Endothelial cell of umbilical vein (primary cell): ENCODE results near the gene RAPGEF6. TPM values are rescaled to one million over a fixed set of nuclear protein-coding genes. Genes with fewer than 3 reads are reported as not detected.

Experiments used
- BruUV-seq: library from RNA; stranded (reverse); fragments of 400-500 nt; replicated peaks from 2 replicates; lab custom pipeline; 2021; lab: Mats Ljungman, UMichigan
- CTCF ChIA-PET: fragments of 300-600, 350-600 bp; sonication (Branson Sonifier 250); formaldehyde crosslinking; loops from one replicate; lab custom pipeline; 2021; ENCODE audit warnings: antibody characterized with exemption, inconsistent platforms; lab: Charles Lee
- POLR2A ChIA-PET: fragments of 300-600, 350-600 bp; sonication (Branson Sonifier 250); formaldehyde crosslinking; loops from one replicate; lab custom pipeline; 2021; ENCODE audit warnings: antibody characterized with exemption, inconsistent platforms; lab: Charles Lee
- DNase-seq: peaks from one replicate; pipeline ENCODE4 v3.0.0-alpha.2; 2011; ENCODE audit warnings: low read depth, low spot score
- FAIRE-seq: peaks from 2 replicates; lab custom pipeline; 2011; peaks lifted over from hg19 to GRCh38; lab: Jason Lieb, UNC
- H2AFZ ChIP-seq: 2 replicates; pipeline ENCODE4 v1.6.0; 2012; ENCODE audit warnings: low read depth, low read length, control low read depth, inconsistent platforms
- H3K27ac ChIP-seq: 2 replicates; pipeline ENCODE4 v1.5.1; 2011; ENCODE audit warnings: low read depth, mild to moderate bottlenecking, control low read depth, low read length, moderate library complexity; ENCODE audit not compliant: insufficient read depth
- H3K27me3 ChIP-seq, 2 experiments: 2 replicates each; pipeline versions ENCODE4 v1.6.0 to v1.6.1; 2011; ENCODE audit warnings: low read length in 2 of 2, mixed read lengths in 1 of 2; ENCODE audit not compliant: control insufficient read depth in 2 of 2, insufficient read depth in 2 of 2
- H3K36me3 ChIP-seq, 2 experiments: 2 replicates in 1 of 2; 3 replicates in 1 of 2; pipeline ENCODE4 v1.5.1; 2011; ENCODE audit warnings: low read length in 2 of 2, mild to moderate bottlenecking in 1 of 2, moderate library complexity in 1 of 2; ENCODE audit not compliant: control insufficient read depth in 2 of 2, insufficient read depth in 2 of 2; ENCODE audit errors: extremely low read depth in 1 of 2
- H3K4me1 ChIP-seq: 3 replicates; pipeline ENCODE4 v1.5.1; 2011; ENCODE audit warnings: mild to moderate bottlenecking, low read length; ENCODE audit not compliant: control insufficient read depth, insufficient read depth; ENCODE audit errors: extremely low read depth
- H3K4me2 ChIP-seq: 2 replicates; pipeline ENCODE4 v1.6.1; 2011; ENCODE audit warnings: low read length, control low read depth, mixed read lengths; ENCODE audit not compliant: insufficient read depth
- H3K4me3 ChIP-seq, 3 experiments: fragments of 200-600 bp in 1 of 3; sonication (generic), shearing (Covaris generic) in 1 of 3; replicated peaks in 1 of 3; 2 replicates each; pipeline ENCODE4 v1.5.1; 2011 to 2016; ENCODE audit warnings: control low read depth in 3 of 3, low read length in 3 of 3, mild to moderate bottlenecking in 2 of 3, inconsistent platforms in 1 of 3, low read depth in 1 of 3, moderate library complexity in 1 of 3; ENCODE audit not compliant: insufficient read depth in 1 of 3
- H3K79me2 ChIP-seq: 2 replicates; pipeline ENCODE4 v1.6.0; 2012; ENCODE audit warnings: low read length, inconsistent platforms; ENCODE audit not compliant: control insufficient read depth, insufficient read depth
- H3K9ac ChIP-seq: replicated peaks from 2 replicates; pipeline ENCODE3; 2011; ENCODE audit warnings: low read length, control low read depth; ENCODE audit not compliant: insufficient read depth; ENCODE audit errors: extremely low read depth
- H3K9me1 ChIP-seq: replicated peaks from 3 replicates; pipeline ENCODE4 v1.6.0; 2011; ENCODE audit warnings: mild to moderate bottlenecking, low read length; ENCODE audit not compliant: control insufficient read depth, insufficient read depth; ENCODE audit errors: extremely low read depth
- H3K9me3 ChIP-seq: replicated peaks from 2 replicates; pipeline ENCODE4 v1.5.1; 2012; ENCODE audit warnings: low read length, inconsistent platforms; ENCODE audit not compliant: control insufficient read depth, insufficient read depth
- H4K20me1 ChIP-seq: replicated peaks from 2 replicates; pipeline ENCODE3; 2011; ENCODE audit warnings: mild to moderate bottlenecking, low read length; ENCODE audit not compliant: control insufficient read depth, insufficient read depth; ENCODE audit errors: extremely low read depth
- CTCF ChIP-seq, 2 donors: IDR thresholded peaks; 1 replicate in 1 of 2; 2 replicates in 1 of 2; pipeline ENCODE4 v1.5.1; 2011; ENCODE audit warnings: low read length in 2 of 2, mild to moderate bottlenecking in 2 of 2, moderate library complexity in 2 of 2, control low read depth in 1 of 2, inconsistent platforms in 1 of 2, low read depth in 1 of 2; ENCODE audit not compliant: insufficient read depth in 1 of 2; ENCODE audit errors: extremely low read depth in 1 of 2
- EZH2 ChIP-seq: IDR thresholded peaks from 2 replicates; pipeline ENCODE4 v1.6.1; 2012; ENCODE audit warnings: borderline replicate concordance, low read depth, mild to moderate bottlenecking, moderate library complexity, low read length, inconsistent platforms; ENCODE audit not compliant: severe bottlenecking
- FOS ChIP-seq: IDR thresholded peaks from 2 replicates; pipeline ENCODE4 v1.6.1; 2011; ENCODE audit warnings: mild to moderate bottlenecking, low read length, moderate library complexity, borderline replicate concordance; ENCODE audit not compliant: insufficient read depth
- GATA2 ChIP-seq: IDR thresholded peaks from 2 replicates; pipeline ENCODE4 v1.7.0; 2011; ENCODE audit warnings: low read depth, mild to moderate bottlenecking, moderate library complexity, mixed read lengths, low read length; ENCODE audit not compliant: insufficient read length, insufficient read depth
- JUN ChIP-seq: IDR thresholded peaks from 2 replicates; pipeline ENCODE4 v1.6.1; 2011; ENCODE audit warnings: borderline replicate concordance, low read depth; ENCODE audit not compliant: insufficient read length, insufficient read depth
- MAX ChIP-seq: IDR thresholded peaks from 2 replicates; pipeline ENCODE4 v1.6.1; 2011; ENCODE audit not compliant: insufficient read depth, insufficient read length
- MYC ChIP-seq: IDR thresholded peaks from one replicate; pipeline ENCODE4 v1.6.1; 2011; ENCODE audit warnings: mild to moderate bottlenecking, low read depth, low read length
- POLR2A ChIP-seq: IDR thresholded peaks from 2 replicates; pipeline ENCODE4 v1.6.1; 2012; ENCODE audit warnings: low read depth, mild to moderate bottlenecking, control low read depth, low read length
- POLR2AphosphoS5 ChIP-seq: IDR thresholded peaks from 2 replicates; pipeline ENCODE4 v1.6.1; 2012; ENCODE audit warnings: low read depth, mild to moderate bottlenecking, control low read depth, low read length, moderate library complexity; ENCODE audit not compliant: insufficient read depth
- dilution Hi-C: fragments of 300-500 bp; cut with MboI; formaldehyde crosslinking; loops from one replicate; pipeline ENCODE4 v1.15.0; 2019; ENCODE audit warnings: low sequenced_read_pairs; ENCODE audit not compliant: extremely low pct_ligation_motif_present
- intact Hi-C: fragments of 100-400 bp; cut with micrococcal nuclease; formaldehyde crosslinking; loops from one replicate; pipeline ENCODE4 v1.10.0; 2022
- polyA plus RNA-seq, 4 experiments: library from polyadenylated mRNA; depleted of rRNA in 3 of 4; stranded (reverse) in 3 of 4; unstranded in 1 of 4; fragments of >200 nt; gene quantifications; 2 replicates each; pipeline versions ENCODE4 v1.2.1 to v1.2.3, GENCODE V29; 2011 to 2012; ENCODE audit warnings: missing spikeins in 1 of 4
- total RNA-seq: library from RNA; stranded (reverse); gene quantifications from 2 replicates; pipeline ENCODE4 v1.2.3, GENCODE V29; 2021

RAPGEF6 gene
- total and polyA plus RNA-seq, 2 donors (not counting 3 experiments of a cell fraction or from before 2014, with no cell fraction given): 3.5 to 17.5 TPM

- TF ChIP-seq EZH2: no peak
- TF ChIP-seq JUN: no peak
- TF ChIP-seq GATA2: no peak
- no peak for TF ChIP-seq POLR2AphosphoS5
- no peak for TF ChIP-seq POLR2A
- no peak for TF ChIP-seq FOS
- TF ChIP-seq MYC: no peak
- no peak overlapping the region for H3K4me3 ChIP-seq
- H3K27me3 ChIP-seq: no peaks in the 10 kb centered on the region
- H3K4me2 ChIP-seq: no peak overlapping the region
- H3K79me2 ChIP-seq: no peaks in the 10 kb centered on the region
- FAIRE-seq (no peak), DNase-seq (no peak)
- H3K4me1 ChIP-seq: peaks cover 18% of the 10 kb centered on the region
- H3K9me3 ChIP-seq: no peaks in the 10 kb centered on the region
- no peak overlapping the region for H2AFZ ChIP-seq
- H3K27ac ChIP-seq: peak overlapping the region; percentile 72
- H4K20me1 ChIP-seq: no peaks in the 10 kb centered on the region
- CTCF ChIA-PET: interaction anchor here (1.8 kb wide), 1 partner anchor 8 kb away, joined by 4 read pairs; no protein-coding TSS in a partner anchor
- H3K36me3 ChIP-seq: no peaks in the 10 kb centered on the region
- intact Hi-C loops: no loop called here
- dilution Hi-C loops: no loop called here
- peak overlapping the region; percentile 45 for H3K9ac ChIP-seq
- no TSS peak for BruUV-seq
- POLR2A ChIA-PET: no interaction called here
- H3K9me1 ChIP-seq: no peaks in the 10 kb centered on the region
These were observed 248.9 kb downstream of the RAPGEF6 start for GRCh38 chr5:131386124-131386523.

GRCh38 chr5:131384616-131385214 lies 250.3 kb downstream of the RAPGEF6 start:
- intact Hi-C loops: no loop called here
- DNase-seq (no peak), FAIRE-seq (no peak)
- H3K9ac ChIP-seq: no peak overlapping the region
- H3K27me3 ChIP-seq: no peaks in the 10 kb centered on the region
- H3K9me1 ChIP-seq: no peaks in the 10 kb centered on the region
- CTCF ChIA-PET: no interaction called here
- POLR2A ChIA-PET: no interaction called here
- no peak overlapping the region for H3K4me3 ChIP-seq
- peaks cover 28% of the 10 kb centered on the region for H3K4me1 ChIP-seq
- no peaks in the 10 kb centered on the region for H4K20me1 ChIP-seq
- H3K79me2 ChIP-seq: peaks cover 6% of the 10 kb centered on the region
- no peaks in the 10 kb centered on the region for H3K9me3 ChIP-seq
- no peak overlapping the region for H3K27ac ChIP-seq
- no peak overlapping the region for H2AFZ ChIP-seq
- no peaks in the 10 kb centered on the region for H3K36me3 ChIP-seq
- H3K4me2 ChIP-seq: no peak overlapping the region
- no peak for TF ChIP-seq JUN
- TF ChIP-seq FOS: no peak
- TF ChIP-seq MAX: no peak
- no peak for TF ChIP-seq GATA2
- no peak for TF ChIP-seq MYC
- no peak for TF ChIP-seq EZH2
- TF ChIP-seq CTCF (IDR thresholded peaks at IDR 0.05; ENCODE audit: extremely low read depth in 1 of 2, insufficient read depth in 1 of 2, low read depth in 1 of 2, low read length in 2 of 2): no peak
- no peak for TF ChIP-seq POLR2A
- dilution Hi-C loops: no loop called here
- no TSS peak for BruUV-seq
